Esophagus muscularis mucosa (tissue), 4 donors: ENCODE data around the gene PELI2. TPM values are rescaled to one million over a fixed set of nuclear protein-coding genes. Genes with fewer than 3 reads are reported as not detected.

ENCODE experiments used
- DNase-seq: peaks from one replicate; pipeline ENCODE4 v3.0.0-alpha.2; 2017; ENCODE audit errors: extremely low spot score
- H3K27ac ChIP-seq, 4 donors: fragments of 200-600 bp; sonication (generic); replicated peaks in 1 of 4; 1 replicate in 3 of 4; 2 replicates in 1 of 4; pipeline ENCODE4 v1.5.1; 2016 to 2019; ENCODE audit warnings: mild to moderate bottlenecking in 1 of 4
- H3K27me3 ChIP-seq, 4 donors: fragments of 200-600 bp; sonication (generic); one replicate each; pipeline versions ENCODE4 v1.5.1 to v1.6.0; 2016 to 2019
- H3K36me3 ChIP-seq, 4 donors: fragments of 200-600 bp; sonication (generic); one replicate each; pipeline ENCODE4 v1.5.1; 2016 to 2019
- H3K4me1 ChIP-seq, 4 donors: fragments of 200-600 bp; sonication (generic); one replicate each; pipeline ENCODE4 v1.5.1; 2016 to 2019
- H3K4me3 ChIP-seq, 4 donors: fragments of 200-600 bp; sonication (generic); 1 replicate in 2 of 4; 2 replicates in 2 of 4; pipeline ENCODE4 v1.5.1; 2016 to 2019; ENCODE audit warnings: mild to moderate bottlenecking in 4 of 4, moderate library complexity in 1 of 4
- H3K9me3 ChIP-seq, 4 donors: fragments of 200-600 bp; sonication (generic); 1 replicate in 3 of 4; 2 replicates in 1 of 4; pipeline ENCODE4 v1.5.1; 2016 to 2019
- CTCF ChIP-seq, 3 experiments: fragments of 200-600 bp in 2 of 3; fragments of 450-650 bp in 1 of 3; sonication (generic) in 2 of 3; IDR thresholded peaks; one replicate each; pipeline ENCODE4 v1.5.1; 2017 to 2019; ENCODE audit warnings: antibody characterized with exemption in 3 of 3, mild to moderate bottlenecking in 2 of 3, moderate library complexity in 1 of 3
- EP300 ChIP-seq: sonication (generic); formaldehyde crosslinking; IDR thresholded peaks from one replicate; pipeline ENCODE4 v1.6.1; 2017; ENCODE audit warnings: antibody characterized with exemption
- POLR2A ChIP-seq: fragments of 450-650 bp; IDR thresholded peaks from one replicate; pipeline ENCODE4 v1.6.1; 2017; ENCODE audit warnings: antibody characterized with exemption, moderate library complexity, mild to moderate bottlenecking, low read depth
- POLR2AphosphoS5 ChIP-seq, 2 donors: sonication (generic); formaldehyde crosslinking; IDR thresholded peaks; one replicate each; pipeline ENCODE4 v1.6.1; 2017; ENCODE audit warnings: antibody characterized with exemption in 2 of 2
- WGBS: methylation state at CpG from one replicate; pipeline ENCODE4 v1.1.5; 2018; 5-methylcytosine and 5-hydroxymethylcytosine counted together
- intact Hi-C: fragments of 100-400 bp; cut with DNase I; formaldehyde crosslinking; loops from one replicate; pipeline ENCODE4 v1.15.1; 2023
- total RNA-seq, 4 donors: library from RNA; depleted of rRNA; stranded (reverse); fragments of >200 nt; gene quantifications; one replicate each; pipeline versions ENCODE4 v1.1.0 to v1.2.1, GENCODE V29; 2016

The PELI2 gene
- total RNA-seq, 4 donors from 2014 or later: 10.6 to 16.3 (median 14.1) TPM

- Histone ChIP-seq H3K27me3 (no peaks in the 10 kb centered on the region), H3K27ac (no peak overlapping the region), H3K4me1 (no peaks in the 10 kb centered on the region), H3K9me3 (no peaks in the 10 kb centered on the region), H3K4me3 (no peak overlapping the region), H3K36me3 (peaks cover 0 to 22% (median 0%) of the 10 kb centered on the region in 4 donors)
- DNase-seq: no peak
- WGBS: 94% methylated on average over 5 of the region's 5 CpGs
- intact Hi-C loops: no loop called here
- TF ChIP-seq CTCF (IDR thresholded peaks at IDR 0.05) (no peak), POLR2A (no peak), POLR2AphosphoS5 (IDR thresholded peaks at IDR 0.05) (no peak), EP300 (no peak)
These were observed 179.2 kb downstream of the PELI2 start for GRCh38 chr14:56297449-56297848.

DNA sequence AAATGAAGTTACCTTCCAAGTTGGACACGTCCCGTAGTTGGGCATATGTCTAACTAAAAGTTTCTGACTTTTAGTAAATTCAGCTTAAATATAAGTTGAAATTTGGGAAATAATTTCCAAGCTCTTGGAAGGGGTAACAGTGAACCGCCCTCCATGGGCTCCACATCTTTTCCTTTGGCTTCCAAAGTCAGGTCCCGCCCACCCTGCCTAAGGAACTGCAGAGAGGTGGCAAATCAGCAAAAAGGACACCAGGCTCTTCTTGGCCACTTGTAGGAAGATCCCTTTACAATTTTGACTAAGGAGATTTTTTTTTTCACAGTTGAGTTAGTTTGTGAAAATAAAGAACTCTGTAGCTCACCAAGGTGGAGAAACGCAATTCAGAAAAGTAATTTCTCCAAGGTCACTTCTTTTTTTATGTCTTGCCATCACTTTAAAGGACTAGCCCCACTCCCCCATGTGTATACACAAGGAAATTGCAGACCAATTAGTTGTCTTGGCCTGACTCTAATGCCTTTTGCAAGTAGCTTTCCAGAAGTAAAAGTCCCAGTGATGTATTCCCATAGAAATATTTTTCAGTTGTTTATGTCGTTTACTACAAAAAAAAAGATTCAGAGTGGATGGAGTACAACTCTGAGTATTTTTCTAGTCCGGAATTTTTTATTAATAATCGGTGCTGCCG is 181.2 kb downstream of the PELI2 start:
- peaks cover 0 to 21% (median 0%) of the 10 kb centered on the region in 4 donors for H3K36me3 ChIP-seq
- H3K9me3 ChIP-seq: no peaks in the 10 kb centered on the region
- H3K4me3 ChIP-seq: no peak overlapping the region
- H3K27ac ChIP-seq: no peak overlapping the region
- no peak for DNase-seq
- no peaks in the 10 kb centered on the region for H3K27me3 ChIP-seq
- no peaks in the 10 kb centered on the region for H3K4me1 ChIP-seq
- 89% methylated on average over 9 of the region's 9 CpGs for WGBS
- intact Hi-C loops: no loop called here
- TF ChIP-seq POLR2AphosphoS5 (IDR thresholded peaks at IDR 0.05): no peak

- peaks cover 0 to 12% (median 0%) of the 10 kb centered on the region in 4 donors for H3K36me3 ChIP-seq
- DNase-seq: no peak
- H3K27ac ChIP-seq: no peak overlapping the region
- 87% methylated on average over 4 of the region's 4 CpGs for WGBS
- TF ChIP-seq POLR2A: no peak
- TF ChIP-seq EP300: no peak
- TF ChIP-seq CTCF (IDR thresholded peaks at IDR 0.05): no peak
- no peak for TF ChIP-seq POLR2AphosphoS5 (IDR thresholded peaks at IDR 0.05)
- intact Hi-C loops: no loop called here
- no peak overlapping the region for H3K4me3 ChIP-seq
- no peaks in the 10 kb centered on the region for H3K27me3 ChIP-seq
- no peaks in the 10 kb centered on the region for H3K9me3 ChIP-seq
- H3K4me1 ChIP-seq: no peaks in the 10 kb centered on the region
These were observed 182.3 kb downstream of the PELI2 start for GRCh38 chr14:56300495-56300894.

DNA sequence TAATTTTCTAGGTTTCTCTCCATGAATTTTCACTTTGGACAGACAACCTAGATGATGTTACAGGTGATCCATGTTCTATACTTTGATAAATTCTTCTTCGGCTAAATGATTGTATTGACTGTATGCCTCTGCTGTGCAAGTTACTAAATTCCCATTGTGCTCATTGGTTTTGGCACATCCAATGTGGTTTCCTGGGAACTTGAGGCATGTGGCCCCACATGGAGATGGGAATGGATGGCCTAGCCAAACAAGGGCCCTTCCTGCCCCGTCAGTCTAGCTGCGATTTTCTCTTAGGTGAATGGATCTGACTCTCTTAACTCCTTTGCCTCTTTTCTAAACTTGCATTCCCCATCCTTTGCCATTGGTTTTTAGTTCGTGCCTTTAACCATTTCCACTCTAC is 186.2 kb downstream of the PELI2 start:
- WGBS: 94% methylated on average over 4 of the region's 4 CpGs
- H3K27ac ChIP-seq: no peak overlapping the region
- DNase-seq: no peak
- H3K4me1 ChIP-seq: no peaks in the 10 kb centered on the region
- TF ChIP-seq POLR2AphosphoS5 (IDR thresholded peaks at IDR 0.05): no peak
- no peak for TF ChIP-seq EP300
- no peak for TF ChIP-seq POLR2A
- no peak for TF ChIP-seq CTCF (IDR thresholded peaks at IDR 0.05)
- no peaks in the 10 kb centered on the region for H3K9me3 ChIP-seq
- no peak overlapping the region for H3K4me3 ChIP-seq
- intact Hi-C loops: no loop called here
- H3K27me3 ChIP-seq: no peaks in the 10 kb centered on the region
- H3K36me3 ChIP-seq: no peaks in the 10 kb centered on the region

DNA sequence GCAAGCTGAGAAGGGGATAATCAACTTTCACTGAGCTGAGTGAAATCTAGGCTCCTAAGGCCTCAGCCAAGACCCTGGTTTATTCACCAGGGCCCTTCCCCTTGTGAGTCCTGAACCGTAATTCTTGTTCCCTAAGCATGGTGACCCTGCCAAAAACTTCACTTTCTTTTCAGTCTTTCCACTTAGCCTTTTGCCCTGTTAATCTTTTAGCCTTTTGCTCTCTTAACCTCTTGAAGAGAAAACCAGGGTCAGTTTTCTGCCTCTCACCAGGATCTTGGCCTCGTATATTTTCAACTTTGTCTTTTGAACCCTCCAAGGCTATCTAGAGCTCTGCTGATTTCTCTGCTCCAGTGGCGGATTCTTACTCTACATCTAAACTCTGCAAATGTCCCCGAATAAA is 191.0 kb downstream of the PELI2 start:
- DNase-seq: no peak
- Histone ChIP-seq H3K27ac (no peak overlapping the region), H3K4me3 (no peak overlapping the region), H3K36me3 (no peaks in the 10 kb centered on the region), H3K9me3 (no peaks in the 10 kb centered on the region), H3K27me3 (no peaks in the 10 kb centered on the region), H3K4me1 (no peaks in the 10 kb centered on the region)
- TF ChIP-seq POLR2AphosphoS5 (IDR thresholded peaks at IDR 0.05) (no peak), POLR2A (no peak), EP300 (no peak), CTCF (IDR thresholded peaks at IDR 0.05) (no peak)
- intact Hi-C loops: no loop called here
- WGBS: 85% methylated on average over 4 of the region's 4 CpGs
